SK-N-DZ (cell line): ENCODE data around the gene SBK3.
A peak's percentile ranks its signal among the peaks of the same experiment; 100 is the strongest.
"Not testable (repeated sequence)": the region's sequence is repeated elsewhere in the genome, so short reads cannot be mapped to it uniquely, and the experiment has no call there.

Experiments
- DNase-seq: peaks from one replicate; pipeline ENCODE4 v3.0.0-alpha.2; 2015; ENCODE audit warnings: low spot score

The SBK3 gene

DNA sequence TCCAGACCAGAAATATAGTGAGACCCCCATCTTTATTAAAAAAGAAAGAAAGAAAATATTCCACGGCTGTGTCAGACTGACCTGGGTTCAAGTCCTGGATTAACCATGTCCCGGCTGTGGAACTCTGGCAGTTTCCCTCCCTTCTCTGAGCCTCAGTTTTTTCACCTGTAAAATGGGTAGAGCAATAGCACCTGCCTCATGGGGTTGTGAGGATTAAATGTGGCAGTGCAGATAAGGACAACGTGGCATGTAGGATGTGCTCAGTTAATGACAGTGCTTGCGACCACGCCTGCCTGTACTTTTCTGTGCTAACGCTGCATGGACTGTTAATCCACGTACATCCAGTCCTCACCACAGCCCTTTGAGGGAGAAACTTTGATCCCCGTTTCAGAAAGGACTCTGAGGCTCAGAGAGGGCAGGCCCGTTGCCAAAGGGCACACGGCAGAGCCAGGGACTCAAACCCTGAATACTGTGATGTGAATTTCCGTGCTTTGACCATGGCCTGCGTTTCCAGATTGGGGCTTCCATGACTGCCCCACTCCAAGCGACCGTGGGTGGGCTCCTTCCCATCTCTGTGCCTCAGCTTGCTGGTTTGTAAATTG lies 24.6 kb downstream of the SBK3 start:
- no peak for DNase-seq

DNA sequence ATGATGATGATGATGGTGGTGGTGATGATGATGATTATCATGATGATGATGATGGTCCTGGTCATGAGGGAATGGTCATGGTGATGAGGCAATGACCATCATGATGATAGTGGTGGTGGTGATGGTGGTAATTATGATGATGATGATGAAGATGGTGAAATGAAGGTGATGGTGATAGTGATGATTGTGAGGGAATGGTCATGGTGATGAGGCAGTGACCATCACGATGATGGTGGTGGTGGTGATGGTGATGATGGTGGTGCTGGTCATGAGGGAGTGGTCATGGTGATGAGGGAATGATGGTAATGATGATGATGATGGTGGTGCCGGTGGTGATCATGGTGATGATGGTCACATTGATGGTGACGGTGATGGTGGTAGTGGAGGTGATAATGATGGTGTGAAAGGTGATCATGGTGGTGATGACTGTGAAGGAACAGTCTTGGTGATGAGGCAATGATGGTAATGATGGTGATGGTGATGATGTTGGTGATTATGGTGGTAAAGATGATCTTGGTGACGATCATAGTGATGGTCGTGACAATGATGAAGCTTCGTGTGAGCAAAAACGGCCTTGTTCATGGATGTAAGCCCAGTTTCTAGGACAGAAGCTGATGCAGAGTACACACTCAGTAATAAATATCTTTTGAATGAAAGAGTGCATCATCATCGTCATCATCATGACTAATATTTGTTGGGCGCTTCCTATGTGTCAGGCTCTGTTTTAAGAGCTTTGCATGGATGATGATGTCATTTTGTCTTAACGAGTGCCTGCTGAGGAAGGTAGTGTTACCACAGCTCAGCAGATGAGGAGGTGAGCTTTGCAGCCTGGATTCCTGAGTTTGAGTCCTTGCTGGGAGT lies 25.7 kb downstream of the SBK3 start:
- DNase-seq: no peak

DNA sequence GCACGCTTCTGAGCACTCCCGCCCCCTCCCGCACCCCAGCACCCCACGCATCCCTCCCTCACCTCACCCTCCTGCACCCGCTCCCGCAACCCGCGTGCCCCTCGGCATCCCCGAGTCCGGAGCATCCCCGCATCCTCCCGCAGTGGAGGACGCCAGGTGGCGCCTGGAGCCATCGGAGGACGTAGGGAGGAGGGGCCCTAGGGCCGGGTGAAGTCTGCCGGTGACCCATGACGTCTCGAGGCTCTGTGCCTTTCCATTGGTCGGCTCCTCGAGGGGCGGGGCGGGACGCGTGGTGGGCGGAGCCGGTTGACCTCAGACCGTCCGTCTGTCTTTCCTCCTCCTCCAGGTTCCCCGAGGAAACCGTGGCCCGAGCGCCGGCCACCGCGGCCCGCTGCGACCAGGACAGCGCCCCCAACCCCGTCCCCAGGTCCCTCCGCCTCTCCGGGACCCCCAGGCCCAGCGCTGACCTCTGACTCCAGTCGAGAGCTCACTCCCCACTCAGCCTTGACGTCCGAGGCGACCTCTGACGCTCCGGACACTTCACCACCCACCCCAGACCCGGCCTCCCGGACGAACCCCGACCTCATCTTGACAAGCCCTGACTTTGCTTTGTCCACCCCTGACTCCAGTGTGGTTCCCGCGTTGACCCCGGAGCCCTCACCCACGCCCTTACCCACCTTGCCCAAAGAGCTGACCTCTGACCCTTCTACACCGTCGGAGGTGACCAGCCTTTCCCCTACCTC lies 28.3 kb downstream of the SBK3 start:
- peak; percentile 74 for DNase-seq

DNA sequence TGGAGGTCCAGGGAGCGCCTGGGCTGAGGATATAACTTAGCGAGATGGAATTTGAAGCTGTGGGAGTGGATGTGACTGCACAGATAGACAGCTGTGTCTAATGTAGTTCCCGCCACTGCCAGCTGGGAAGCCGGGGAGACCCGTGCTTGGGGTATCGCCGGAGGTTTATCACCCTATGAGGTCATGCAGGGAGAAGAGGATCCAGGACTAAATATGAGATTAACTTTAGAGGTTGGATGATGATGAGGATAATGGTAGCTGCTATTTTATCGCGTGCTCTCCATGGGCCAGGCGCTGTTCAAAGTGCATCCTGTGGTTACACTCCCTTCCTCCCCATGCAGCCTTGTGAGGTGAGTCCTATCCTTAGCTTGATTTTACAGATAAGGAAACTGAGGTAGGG lies 37.2 kb downstream of the SBK3 start:
- no peak for DNase-seq

DNA sequence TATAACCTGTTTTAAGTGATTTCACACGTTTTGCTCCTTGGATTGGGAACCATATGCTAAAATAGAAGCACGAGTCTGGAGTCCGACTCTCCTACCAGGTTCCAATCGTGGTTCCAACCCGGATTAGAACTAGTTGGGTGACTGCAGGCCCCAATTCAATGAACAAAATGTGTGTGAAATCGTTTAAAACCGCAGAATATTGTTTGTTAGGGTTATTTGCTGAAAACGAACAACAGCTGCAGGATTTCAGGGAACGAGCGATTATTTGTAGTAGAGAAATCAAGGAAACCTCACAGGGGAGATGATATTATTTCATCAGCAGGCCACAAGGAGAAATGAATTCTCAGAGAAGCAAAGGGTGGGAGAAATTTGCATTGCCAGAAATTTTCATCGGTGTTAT lies 40.4 kb downstream of the SBK3 start:
- DNase-seq: no peak

DNA sequence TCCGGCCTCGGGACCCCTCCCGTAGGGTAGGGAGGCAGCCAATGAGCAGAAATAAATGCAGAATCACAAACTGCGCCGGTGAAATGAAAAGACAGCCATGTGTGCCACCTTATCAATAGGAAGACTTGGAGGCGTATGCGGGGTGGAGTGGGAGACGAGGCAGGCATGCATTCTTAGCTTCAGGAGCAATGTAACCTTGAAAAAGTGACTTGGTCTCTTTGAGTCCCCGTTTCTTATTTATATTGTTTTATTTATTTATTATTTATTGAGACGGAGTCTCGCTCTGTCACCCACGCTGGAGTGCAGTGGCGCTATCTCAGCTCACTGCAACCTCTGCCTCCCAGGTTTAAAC lies 41.1 kb downstream of the SBK3 start:
- DNase-seq: no peak

DNA sequence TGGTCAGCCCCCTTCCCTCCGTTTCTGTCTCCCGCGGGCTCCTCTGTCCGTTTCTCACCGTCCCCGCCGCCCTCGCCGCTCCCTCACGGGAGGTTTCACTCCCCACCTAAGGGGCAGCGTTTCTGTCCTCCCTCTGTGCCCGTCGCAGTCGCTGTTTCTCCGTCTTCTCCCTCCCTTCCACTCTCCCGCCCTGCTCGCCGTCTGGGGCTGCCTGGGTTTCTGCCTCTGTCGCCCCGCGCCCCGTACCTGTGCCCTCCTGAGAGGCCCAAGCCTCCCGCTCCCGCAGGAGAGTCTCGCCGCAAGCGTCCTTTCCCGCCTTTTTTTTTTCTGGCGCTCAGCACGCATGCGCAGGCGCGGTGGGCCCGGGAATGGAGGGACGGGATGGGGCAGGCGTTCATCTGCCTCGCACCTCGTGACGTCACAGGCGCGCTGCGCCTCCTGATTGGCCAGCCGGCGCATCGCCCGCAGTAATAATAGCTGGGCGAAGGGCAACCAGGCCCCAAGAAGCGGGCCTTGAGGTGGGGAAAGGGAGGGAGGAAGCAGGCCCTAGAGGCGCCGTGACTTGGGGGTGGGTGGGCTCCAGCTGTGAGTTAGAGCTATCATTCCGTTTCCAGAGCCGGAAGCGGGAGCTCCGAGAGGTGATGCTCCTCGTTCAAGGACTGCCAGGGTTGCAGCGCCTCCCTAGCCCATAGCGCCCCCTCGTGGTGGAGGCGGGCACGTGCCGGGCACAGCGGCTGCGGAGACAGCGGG lies 41.7 kb downstream of the SBK3 start:
- DNase-seq: peak; percentile 72

DNA sequence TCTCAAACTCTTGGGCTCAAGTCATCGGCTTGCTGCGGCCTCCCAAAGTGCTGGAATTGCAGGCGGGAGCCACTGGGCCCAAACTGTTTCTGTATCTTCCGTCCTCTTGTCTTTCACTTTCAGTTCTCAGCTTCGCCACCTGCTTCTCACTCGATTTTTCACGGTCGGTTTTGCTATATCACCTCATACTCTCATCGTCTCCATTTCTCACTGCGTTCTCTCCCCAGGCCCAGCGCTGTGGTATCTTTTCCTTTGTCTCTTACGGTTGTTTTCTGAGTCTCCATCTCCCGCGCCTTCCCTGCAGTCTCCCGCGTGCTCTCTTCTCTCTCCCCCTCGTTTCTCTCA lies 42.2 kb downstream of the SBK3 start:
- no peak for DNase-seq

DNA sequence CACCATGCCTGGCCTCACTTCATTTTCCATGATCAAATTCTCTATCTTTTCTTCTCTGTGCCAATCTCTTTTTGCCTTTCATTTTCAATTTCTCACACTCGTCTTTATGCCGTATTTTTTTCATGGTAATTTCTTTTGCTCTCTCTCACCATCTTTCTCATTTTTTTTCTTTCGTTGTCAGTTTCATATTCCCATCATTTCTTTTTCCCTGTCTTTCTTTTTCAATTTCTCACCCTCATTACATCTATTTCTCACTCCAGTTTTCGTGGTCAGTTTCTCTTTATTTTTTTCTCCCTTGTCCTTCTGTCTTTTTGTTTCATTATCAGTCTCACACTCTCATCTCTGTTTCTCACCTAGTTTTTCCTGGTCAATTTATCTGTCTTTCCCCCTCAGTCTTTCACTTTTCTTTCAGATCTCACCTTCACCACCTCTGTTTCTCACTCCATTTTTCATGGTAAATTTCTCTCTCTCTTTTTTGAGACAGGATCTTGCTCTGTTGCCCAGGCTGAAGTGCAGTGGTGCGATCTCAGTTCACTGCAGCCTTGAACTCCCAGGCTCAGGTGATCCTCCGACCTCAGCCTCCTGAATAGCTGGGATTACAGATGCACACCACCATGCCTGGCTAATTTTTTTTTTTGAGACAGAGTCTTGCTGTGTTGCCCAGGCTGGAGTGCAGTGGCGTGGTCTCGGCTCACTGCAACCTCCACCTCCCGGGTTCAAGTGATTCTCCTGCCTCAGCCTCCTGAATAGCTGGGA lies 43.0 kb downstream of the SBK3 start:
- DNase-seq: no peak

DNA sequence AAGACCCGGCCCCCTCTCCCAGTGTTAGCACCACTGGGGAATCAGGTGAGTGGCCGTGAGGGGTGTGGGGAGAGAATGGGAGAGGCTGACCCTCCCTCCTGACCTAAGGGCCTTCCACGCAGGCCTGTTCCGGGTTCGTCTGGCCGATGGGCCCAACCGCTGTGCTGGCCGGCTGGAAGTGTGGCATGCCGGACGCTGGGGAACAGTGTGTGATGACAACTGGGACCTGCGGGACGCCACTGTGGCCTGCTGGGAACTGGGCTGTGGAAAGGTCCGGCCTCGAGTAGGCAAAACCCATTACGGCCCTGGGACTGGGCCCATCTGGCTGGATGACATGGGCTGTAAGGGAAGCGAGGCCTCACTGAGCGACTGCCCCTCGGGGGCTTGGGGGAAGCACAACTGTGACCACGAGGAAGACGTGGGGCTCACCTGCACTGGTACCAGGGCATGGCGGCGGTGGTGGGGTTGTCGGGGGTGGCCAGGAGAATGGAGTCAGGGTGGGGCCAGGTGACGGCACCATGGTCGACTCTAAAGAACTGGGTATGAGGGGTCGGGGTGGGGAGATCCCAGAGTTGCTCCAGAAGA lies 44.9 kb downstream of the SBK3 start:
- no peak for DNase-seq

DNA sequence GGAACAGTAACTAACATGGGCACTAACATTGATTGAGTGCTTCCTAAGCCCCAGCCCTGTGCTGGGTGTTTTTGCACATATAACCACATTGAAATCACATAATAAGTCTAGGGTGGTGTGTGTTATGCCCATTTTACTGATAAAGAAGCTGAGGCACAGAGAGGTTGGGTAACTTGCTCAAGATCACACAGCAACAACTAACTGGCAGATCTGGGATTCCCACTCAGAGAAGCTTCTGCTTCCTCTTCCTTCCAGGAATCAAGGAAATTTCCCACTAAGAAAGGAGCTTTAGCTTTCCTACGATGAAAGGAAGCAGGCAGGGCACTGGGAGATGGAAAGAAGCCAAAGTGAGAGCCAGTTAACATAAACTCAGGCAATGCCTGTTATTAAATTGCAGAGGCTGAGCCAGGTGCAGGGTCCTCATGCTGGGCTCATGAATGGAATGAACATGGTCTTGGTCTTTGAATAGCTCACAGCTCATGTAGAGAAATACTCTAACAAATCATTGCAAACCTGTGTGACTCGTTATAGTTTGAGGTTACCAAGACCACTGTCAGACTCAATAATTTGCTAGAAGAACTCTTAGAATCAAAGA lies 47.0 kb downstream of the SBK3 start:
- DNase-seq: no peak

DNA sequence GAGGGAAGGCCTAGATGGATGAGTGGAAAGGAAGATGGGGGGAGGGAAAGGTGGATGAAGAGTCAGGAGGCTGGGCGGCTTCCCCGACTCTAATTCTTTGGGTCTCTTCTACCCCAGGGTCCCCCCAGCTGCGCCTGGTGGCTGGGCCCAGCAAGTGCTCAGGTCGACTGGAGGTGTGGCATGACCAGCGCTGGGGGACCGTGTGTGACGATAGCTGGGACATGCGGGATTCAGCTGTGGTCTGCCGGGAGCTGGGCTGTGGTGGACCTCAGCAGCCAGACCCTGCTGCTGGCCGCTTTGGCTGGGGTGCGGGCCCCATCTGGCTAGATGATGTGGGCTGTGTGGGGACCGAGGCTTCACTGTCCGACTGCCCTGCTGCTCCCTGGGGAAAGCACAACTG lies 47.6 kb downstream of the SBK3 start:
- no peak for DNase-seq

DNA sequence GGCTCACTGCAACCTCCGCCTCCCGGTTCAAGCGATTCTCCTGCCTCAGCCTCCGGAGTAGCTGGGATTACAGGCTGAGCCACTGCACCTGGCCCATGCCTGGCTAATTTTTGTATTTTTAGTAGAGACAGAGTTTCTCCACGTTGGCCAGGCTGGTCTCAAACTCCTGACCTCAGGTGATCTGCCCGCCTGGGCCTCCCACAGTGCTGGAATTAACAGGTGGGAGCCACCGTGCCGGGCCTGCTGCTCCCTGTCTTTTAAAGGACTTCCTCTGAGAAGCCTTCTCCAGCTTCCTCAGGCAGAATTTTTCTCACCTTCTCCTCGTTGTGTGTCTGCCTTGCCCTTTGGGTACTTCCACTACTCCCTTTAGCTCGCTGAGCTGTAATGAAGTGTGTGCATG lies 48.5 kb downstream of the SBK3 start:
- DNase-seq: not testable (repeated sequence)

DNA sequence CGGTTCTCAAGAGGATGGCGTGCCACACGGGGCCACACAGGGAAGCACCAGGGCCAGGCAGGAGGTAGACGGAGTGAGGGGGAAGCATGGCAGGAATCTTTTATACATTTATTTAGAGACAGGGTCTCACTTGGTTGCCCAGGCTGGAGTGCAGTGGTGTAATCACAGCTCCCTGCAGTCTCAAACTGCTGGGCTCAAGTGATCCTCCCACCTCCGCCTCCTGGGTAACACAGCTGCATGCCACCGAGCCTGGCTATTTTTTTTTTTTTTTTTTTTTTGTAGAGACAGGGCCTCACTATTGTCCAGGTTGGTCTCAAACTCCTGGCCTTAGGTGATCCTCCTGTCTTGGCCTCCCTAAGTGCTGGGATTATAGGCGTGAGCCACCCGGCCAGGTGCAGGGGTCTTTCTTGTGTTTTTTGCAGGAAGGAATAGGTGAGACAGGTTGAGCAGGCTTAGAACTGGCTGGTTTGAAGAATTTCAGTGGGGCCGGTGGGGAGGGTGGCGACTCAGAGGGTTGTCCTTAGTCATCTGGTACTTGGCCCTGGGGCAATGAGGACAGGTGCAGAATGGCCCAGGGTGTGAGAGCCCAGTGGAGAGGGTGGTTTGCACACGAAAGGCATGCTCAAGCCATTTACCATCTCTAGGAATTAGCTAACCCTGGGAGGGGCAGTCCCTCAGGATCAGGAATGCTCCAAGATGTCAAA lies 49.5 kb downstream of the SBK3 start:
- no peak for DNase-seq

DNA sequence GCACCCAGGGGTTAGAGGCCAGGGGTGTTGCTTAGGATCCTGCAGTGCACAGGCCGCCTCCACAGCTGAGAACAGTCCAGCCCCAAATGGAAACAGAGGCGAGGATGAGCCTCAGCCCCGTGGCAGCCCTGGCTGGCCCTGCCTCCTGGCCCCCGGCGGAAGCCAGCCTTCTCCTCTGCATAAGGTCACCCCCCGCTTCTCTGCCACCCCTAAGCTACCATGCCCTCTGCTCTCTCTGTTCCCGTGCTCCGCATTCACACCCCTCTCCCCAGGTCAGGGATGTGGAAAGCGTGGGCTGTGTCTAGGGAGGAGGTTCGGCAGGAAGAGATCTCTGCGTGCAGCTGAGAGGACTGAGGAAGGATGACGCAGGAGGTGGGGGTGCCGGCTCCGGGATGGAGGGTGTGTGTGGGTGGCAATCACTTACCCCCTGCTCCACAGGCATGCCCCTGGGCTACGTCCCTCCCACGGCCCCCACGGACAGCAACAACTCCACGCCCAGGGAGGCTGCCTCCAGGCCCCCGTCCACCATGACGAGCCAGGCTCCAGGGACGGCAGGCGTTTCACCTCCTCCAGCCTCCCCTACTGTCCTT lies 51.1 kb downstream of the SBK3 start:
- DNase-seq: no peak

DNA sequence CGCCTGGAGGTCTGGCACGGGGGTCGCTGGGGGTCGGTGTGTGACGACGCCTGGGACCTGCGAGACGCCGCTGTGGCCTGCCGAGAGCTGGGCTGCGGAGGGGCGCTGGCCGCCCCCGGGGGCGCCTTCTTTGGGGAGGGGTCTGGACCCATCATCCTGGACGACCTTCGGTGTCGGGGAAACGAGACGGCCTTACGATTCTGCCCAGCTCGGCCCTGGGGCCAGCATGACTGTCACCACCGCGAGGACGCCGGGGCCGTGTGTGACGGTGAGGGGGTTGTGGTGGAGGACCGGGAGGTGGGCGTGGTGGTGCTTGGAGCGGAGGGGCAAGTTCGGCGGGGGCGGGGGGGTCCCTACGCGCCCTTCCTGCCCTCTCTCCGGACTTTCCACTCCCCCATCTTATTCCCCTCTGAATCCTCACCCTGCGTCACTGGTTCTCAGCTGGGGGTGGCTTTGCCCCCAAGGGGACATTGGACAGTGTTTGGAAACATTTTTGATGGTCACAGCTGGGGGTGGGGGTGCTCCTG lies 51.6 kb downstream of the SBK3 start:
- no peak for DNase-seq

DNA sequence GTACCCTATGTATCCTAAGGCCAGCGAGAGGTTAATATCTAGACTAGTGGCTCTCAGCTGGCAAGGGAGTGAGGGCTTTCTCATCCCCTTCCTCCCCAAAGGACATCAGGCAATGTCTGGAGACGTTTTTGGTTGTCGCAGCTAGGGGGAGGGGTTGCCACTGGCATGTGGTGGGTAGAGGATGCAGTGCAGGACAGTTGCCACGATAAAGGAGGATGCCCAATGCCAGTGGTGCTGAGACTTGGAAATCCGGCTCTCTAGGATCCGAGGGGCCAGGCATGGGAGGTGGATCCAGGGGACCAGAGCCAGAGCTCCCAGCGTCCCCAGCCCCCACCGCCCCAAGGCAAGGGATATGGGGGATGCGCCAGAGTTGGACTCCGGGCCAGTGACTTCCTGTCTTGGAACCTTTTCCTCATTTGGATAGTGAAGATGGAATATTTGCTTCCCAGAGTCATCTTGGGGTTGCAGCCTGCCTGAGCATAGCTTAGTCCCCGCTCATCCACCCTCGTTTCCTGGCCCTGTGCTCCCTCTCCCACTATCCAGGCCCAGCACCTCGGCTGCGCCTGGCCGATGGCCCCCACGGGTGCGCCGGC lies 52.2 kb downstream of the SBK3 start:
- no peak for DNase-seq

DNA sequence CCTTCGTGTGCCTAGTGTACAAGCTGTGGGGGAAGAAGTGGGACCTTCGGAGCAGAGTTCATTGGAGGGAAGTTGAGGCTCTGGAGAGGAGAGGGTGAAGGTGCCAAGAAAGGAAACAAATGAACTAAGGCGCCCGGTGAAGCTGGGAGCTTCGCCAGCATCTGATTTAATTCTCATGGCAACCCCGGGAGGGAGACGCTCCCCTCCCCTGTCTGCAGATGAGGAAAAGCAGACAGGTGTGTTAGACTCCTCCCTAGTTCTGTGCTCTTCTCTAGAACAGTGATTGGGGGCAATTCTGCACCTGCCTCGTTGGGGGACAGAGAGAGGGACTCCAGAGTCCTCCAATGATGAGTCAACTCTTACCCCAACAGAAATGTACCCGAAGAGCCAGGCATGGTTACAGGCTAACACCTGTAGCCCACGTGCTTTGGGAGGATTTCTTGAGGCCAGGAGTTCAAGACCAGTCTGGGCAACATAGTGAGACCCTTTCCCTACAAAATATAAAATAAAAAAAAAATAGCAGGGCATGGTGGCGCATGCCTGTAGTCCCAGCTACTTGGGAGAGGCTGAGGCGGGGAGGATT lies 52.9 kb downstream of the SBK3 start:
- DNase-seq: no peak
